ENCODE data around the gene TRIM56.
"Not testable (repeated sequence)": the region's sequence is repeated elsewhere in the genome, so short reads cannot be mapped to it uniquely, and the experiment has no call there.

Gene TRIM56

DNA sequence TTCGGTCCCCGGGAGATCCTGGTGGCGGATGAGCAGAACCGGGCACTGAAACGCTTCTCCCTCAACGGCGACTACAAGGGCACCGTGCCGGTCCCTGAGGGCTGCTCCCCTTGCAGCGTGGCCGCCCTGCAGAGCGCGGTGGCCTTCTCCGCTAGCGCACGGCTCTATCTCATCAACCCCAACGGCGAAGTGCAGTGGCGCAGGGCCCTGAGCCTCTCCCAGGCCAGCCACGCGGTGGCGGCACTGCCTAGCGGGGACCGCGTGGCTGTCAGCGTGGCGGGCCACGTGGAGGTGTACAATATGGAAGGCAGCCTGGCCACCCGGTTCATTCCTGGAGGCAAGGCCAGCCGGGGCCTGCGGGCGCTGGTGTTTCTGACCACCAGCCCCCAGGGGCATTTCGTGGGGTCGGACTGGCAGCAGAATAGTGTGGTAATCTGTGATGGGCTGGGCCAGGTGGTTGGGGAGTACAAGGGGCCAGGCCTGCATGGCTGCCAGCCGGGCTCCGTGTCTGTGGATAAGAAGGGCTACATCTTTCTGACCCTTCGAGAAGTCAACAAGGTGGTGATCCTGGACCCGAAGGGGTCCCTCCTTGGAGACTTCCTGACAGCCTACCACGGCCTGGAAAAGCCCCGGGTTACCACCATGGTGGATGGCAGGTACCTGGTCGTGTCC, 3.7 kb downstream of the TRIM56 start:
- DNase-seq (ENCODE audit: low read depth in 1 of 2, low spot score in 1 of 2): no peak

DNA sequence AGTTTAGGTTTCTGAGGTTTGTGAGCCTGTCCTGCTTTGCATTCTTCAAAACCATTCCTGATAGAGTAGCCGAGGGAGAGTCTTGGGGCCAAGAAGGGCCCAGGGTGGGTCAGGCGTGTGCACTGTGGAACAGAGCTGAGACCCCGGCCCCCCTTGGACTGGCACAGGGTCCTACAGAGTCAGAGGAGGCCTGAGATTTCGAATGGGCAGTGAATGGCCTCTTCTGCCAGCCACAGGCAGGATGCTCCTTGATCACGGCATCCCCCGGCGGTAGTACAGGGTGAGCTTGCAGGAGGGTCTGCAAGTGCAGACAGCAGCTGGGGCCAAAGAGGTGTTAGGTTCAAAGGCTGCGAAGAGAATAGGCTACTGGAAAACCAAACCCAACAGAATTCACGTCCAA, 4.6 kb downstream of the TRIM56 start:
- DNase-seq (ENCODE audit: low read depth in 1 of 2, low spot score in 1 of 2): no peak

DNA sequence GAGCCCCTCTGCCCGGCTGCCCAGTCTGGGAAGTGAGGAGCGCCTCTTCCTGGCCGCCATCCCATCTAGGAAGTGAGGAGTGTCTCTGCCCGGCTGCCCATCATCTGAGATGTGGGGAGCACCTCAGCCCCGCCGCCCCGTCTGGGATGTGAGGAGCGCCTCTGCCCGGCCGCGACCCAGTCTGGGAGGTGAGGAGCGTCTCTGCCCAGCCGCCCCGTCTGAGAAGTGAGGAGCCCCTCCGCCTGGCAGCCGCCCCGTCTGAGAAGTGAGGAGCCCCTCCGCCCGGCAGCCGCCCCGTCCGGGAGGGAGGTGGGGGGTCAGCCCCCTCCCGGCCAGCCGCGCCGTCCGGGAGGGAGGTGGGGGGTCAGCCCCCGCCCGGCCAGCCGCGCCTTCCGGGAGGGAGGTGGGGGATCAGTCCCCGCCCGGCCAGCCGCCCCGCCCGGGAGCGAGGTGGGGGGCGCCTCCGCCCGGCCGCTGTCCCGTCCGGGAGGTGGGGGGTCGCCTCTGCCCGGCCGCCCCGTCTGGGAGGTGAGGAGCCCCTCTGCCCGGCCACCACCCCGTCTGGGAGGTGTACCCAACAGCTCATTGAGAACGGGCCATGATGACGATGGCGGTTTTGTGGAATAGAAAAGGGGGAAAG, 7.1 kb downstream of the TRIM56 start:
- DNase-seq (ENCODE audit: low read depth in 1 of 2, low spot score in 1 of 2): not testable (repeated sequence)

DNA sequence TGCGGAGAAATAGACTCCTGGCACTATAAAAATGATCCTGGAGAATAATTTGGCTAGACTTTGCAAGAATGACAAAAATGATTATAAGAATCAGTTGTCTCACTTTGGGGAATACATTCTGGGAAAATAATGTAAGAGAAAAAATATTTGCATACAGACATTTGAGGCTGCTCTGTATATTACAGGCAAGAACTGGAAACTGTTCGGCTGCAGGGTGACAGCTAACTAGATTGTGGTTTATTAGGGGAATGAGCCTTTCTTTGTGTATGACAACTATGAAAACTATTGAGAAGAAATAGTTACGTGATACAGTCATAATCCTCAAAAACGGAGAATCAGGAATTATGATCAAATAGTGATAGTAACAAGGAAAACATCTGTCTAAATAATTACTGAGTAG, 8.6 kb downstream of the TRIM56 start:
- no peak for DNase-seq (ENCODE audit: low read depth in 1 of 2, low spot score in 1 of 2)

DNA sequence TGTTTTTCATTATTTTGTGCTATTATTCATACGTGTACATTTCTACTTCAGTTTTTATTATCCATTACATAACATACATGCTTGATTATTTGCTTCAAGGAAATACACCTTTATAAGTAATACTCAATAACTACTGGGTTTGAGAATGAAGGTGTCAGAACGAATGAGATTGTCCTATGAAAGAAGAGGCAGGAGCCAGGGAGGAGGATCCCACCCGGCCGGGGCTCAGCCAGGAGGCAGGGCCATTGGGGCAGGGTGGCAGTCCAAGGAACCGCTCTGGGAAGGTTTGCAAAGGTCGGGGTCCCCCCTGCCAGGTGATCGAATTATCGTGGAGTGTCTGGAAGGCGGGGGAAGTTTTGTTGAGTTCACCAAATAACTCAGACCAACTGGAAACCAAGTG, 9.1 kb downstream of the TRIM56 start:
- DNase-seq (ENCODE audit: low read depth in 1 of 2, low spot score in 1 of 2): no peak

DNA sequence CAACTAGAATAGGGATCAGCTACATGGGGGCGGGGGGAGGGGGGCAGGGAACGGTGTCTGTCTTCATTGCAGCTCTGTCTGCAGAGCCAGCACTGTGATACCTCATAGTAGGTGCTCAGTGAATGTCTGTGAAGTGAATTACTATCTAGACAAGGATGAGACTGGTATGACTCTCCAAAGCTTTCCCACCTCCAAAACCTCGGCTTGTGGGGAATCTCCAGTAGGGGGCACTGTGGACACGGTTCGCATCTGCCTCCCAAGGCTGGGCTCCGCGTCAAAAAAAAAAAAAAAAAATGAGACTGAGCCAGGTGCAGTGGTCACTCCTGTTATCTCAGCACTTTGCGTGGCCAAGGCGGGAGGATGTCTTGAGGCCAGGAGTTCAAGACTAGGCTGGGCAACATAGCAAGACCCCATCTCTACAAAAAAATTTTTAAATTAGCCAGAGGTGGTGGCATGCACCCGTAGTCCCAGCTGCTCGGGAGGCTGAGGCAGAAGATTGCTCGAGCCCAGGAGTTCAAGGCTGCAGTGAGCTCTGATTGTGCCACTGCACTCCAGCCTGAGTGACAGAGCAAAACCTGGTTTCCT, 9.6 kb downstream of the TRIM56 start:
- DNase-seq (ENCODE audit: low read depth in 1 of 2, low spot score in 1 of 2): no peak

DNA sequence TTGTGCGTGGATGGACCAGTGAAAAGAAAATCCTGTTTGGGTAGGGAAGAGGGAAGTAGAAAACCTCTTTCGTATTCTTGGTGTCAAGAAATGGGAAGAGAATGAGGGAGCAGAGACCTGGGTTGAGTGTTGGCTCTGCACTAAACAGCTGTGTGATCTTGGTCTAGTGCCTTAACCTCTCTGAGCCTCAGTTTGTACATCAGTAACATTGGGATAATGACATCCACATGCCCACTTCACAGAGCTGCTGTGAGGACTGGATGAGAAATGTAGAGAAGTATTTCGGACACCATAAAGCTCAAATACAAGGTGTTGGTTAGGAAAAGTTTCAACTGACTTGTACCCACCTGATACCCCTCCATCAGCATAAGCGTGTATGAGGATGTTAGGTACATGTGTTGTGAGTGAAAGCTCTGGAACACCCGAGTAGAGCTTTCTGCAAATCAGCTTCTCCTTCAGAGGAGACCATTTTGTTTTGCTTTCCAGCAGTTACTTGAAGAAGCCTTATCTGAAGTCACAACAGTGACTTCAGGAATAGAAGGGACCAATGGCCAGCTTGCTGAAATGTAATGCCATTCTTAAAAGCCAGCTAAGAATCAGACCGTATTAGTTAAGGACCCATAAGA, 11.2 kb downstream of the TRIM56 start:
- no peak for DNase-seq (ENCODE audit: low read depth in 1 of 2, low spot score in 1 of 2)

DNA sequence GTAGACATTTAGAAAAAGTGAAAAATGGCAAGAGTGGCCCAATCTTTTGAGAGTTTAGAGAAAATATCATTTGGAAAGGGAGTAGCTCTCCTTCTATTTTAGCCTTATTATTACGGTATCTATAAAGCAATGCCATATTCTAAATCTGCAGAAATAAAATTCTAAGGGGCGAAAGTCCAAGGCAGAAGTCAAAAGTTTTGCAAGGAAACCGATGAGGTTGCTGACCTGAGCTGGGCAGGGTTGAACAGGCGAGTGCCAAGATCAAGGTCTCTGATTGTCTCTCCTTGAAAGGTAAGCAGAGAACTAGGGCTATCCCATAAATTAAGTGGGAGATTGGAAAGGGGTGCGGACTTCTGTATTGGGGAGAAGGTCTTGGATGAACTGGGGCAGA, 11.7 kb downstream of the TRIM56 start:
- no peak for DNase-seq (ENCODE audit: low read depth in 1 of 2, low spot score in 1 of 2)

DNA sequence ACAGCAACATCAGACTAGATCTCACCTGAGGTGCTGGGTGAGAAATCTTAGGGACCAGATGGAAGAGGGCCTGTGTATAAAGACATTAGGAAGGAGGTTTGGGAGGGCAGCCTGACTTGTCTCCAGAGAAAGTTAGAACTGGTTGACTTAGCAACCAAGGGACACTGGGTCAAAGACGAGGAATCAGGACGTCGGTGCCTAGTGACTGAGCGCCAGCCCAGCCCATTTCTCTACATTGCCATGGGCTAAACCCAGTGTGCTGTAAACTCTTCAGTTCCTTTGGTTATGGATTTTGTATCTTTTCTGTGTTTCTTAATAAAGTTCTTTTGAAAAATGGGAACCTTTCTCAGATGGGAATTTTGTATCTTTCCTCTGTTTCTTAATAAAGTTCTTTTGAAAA, 12.3 kb downstream of the TRIM56 start:
- no peak for DNase-seq (ENCODE audit: low read depth in 1 of 2, low spot score in 1 of 2)

DNA sequence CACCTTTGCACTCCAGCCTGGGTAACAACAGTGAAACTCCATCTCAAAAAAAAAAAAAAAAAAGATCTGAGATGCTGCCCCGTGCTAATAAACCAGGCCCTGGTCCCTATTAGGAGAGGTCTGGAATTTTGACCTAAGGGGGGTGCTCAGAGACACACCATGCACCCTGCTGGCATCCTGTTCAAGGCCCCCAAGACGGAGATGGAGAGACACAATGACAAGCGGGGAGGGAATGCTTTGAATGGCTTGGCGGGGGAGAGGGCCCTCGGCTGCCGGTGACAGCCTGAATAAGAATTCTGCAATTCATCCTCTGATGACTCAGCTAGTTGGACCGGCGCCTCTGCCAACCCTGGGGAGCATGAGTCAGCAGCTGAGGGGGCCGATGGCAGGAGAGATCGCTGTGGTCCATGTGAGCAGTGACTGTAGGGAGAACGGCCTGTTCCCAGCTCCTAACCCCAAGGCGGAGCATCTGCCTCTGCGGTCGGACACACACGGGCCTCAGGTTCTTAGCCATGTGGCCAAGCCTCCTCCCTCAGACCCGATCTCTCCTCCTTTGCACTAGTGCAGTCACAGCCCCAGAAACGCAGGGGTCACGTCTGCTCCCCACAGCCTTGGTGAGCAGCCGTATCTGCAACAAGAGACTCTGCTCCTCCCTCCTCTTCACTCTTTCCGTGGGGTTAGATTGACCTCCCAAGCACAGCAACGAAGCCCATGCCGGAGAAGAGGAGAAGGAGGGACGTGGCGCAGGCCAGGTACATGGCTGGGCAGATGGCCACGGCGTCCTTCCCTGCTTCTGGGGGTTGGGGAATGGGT, 14.9 kb downstream of the TRIM56 start:
- peak in 1 of 2 donors; percentile 52 for DNase-seq (ENCODE audit: low read depth in 1 of 2, low spot score in 1 of 2)

DNA sequence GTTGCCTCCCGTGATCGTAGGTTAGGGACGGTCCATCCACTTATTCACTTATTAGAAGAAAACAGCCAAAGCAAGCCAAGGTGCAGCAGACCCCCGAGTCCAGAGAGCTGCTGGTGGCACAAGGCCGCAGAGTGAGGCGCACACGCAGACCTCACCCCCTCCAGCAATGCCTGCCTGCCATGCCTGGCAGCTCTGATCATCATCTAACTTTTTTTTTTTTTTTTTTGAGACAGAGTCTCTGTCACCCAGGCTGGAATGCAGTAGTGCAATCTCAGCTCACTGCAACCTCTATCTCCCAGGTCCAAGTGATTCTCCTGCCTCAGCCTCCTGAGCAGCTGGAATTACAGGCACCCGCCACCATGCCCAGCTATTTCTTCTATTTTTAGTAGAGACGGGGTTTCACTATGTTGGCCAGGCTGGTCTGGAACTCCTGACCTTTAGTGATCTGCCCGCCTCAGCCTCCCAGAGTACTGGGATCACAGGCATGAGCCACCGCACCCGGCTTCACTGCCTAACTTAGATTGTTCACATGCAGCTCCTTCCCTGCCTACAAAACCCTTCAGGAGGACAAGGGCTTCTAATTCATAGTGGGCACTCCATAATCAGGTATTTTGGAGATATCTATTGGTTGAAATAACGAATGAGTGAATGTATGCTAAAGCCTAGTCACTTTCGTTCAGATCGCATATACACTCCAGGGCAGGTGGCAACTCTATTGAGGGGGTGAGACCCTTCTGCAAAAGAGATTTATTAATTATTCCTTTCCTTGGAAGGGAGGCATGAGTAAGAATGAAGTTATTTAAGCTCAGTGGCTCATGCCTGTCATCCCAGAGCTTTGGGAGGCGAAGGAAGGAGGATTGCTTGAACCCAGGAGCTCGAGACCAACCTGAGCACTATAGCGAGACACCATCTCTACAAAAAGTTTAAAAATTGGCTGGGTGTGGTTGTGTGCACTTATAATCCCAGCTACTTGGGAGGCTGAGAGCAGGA, 15.9 kb downstream of the TRIM56 start:
- no peak for DNase-seq (ENCODE audit: low read depth in 1 of 2, low spot score in 1 of 2)

DNA sequence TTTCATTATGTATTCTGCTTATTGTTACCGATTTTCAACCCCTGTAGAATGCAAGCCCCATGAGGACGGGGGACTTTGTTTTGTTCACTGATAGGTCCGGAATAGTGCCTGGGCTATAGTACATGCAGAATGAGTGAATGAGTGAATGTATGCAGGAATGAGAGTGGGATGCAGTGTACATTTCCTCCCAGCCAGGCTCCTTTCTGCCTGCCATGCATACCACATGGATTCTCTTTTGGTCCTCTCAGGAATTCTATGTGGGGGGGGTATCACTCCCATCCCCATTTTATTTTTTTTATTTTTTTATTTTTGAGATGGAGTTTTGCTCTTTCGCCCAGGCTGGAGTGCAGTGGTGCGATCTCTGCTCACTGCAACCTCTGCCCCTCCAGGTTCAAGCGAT, 16.7 kb downstream of the TRIM56 start:
- no peak for DNase-seq (ENCODE audit: low read depth in 1 of 2, low spot score in 1 of 2)

DNA sequence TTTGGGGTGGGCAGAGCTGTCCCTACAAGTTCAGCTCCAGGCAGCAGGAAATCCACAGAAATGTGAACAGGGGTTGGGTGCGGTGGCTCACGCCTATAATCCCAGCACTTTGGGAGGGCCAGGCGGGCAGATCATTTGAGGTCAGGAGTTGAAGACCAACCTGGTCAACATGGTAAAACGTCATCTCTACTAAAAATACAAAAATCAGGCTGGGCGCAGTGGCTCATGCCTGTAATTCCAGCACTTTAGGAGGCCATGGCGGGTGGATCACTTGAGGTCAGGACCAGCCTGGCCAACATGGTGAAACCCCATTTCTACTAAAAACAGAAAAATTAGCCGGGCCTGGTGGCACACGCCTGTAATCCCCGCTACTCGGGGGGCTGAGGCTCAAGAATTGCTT, 18.4 kb downstream of the TRIM56 start:
- not testable (repeated sequence) for DNase-seq (ENCODE audit: low read depth in 1 of 2, low spot score in 1 of 2)

DNA sequence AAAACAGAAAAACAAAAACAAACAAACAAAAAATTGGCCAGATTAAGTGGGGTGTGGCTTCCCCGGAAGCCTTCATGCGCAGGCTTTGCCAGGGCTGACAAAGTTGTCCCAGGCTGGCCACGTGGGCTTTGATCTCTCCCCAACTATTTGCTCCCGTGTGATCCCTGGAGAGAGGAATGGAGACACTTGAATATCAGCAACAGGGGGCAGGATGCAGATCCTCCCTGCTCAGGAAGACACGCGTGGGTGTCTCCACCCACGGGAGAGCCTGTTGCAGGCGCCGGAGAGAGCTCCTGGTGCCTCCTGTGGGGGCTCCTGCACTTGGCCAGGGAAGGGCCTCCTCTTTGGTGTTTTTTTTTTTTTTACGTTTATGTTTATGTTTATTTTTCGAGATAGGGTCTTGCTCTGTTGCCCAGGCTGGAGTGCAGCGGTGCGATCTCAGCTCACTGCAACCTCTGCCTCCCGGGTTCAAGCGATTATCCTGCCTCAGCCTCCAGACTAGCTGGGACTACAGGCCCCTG, 19.0 kb downstream of the TRIM56 start:
- DNase-seq (ENCODE audit: low read depth in 1 of 2, low spot score in 1 of 2): no peak

DNA sequence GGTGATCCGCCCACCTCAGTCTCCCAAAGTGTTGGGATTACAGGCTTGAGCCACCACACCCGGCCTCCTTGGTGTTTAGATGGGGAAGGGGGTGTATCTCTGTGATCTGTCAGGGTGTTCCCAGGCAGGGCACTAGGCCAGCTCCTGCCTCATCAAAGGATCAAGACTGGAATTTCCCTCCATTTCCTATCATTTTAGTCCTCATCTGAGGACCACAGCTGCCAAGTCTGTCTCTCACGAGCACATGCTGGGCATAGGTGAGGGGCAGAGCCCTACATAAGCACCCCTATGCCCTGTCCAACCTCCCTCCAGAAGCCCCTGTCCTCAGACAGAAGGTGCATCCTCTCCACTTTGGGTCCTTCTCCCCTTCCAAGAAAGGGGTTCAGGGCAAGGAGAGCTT, 19.5 kb downstream of the TRIM56 start:
- DNase-seq (ENCODE audit: low read depth in 1 of 2, low spot score in 1 of 2): no peak

DNA sequence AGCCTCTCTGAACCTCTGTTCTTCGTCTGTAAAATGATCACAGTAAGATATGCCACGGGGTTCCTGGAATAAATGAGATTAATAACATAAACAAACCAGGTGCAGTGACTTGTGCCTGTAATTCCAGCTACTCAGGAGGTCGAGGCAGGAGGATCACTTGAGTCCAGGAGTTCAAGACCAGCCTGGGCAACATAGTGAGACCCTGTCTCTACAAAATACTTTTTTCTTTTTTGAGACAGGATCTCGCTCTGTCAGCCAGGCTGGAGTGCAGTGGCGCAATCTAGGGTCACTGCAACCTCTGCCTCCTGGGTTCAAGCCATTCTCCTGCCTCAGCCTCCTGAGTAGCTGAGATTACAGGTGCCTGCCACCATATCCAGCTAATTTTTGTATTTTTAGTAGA, 20.0 kb downstream of the TRIM56 start:
- DNase-seq (ENCODE audit: low read depth in 1 of 2, low spot score in 1 of 2): not testable (repeated sequence)

DNA sequence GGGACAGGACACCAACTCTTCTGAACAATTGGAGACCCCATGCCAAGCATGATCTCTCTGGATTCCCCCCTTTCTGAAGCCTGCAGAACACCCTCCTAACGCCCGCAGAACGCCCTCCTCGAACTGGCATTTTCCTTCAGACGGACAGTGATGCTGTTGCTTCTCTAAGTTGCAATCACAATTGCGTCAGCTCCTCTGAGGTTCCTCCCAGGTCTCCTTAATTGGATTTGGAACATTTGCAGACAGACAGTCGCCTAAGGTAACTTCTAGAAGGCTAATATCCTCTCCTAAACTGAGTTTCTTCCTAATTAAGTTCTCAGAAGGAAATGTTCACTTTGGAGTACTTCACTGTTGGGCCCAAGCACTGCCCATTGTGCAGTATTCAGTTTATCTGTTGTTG, 21.1 kb downstream of the TRIM56 start:
- DNase-seq (ENCODE audit: low read depth in 1 of 2, low spot score in 1 of 2): no peak

DNA sequence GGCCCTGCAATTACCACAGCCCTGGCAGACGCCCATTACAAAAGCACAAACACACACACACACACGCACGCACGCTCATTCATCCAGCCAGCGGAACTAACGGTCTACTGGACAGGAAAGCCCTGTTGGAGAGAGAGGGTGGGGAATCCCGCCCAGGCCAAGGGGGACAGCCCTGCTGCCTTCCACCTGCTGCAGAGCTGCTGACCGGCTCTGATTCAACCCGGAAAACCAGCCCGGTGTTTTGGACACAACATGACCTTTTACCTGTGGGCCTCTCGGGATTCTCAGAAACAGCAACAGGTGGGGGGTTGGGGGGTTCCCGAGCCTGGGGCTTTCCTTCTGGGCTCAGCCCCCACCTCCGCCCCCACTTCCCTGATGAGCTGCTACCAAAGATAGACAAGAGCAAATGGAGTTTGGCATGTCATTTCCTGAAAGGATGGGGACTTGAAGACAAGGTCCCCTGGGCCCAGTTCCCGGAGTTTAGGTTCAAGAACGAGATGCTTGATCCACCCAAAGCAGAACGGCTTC, 23.1 kb downstream of the TRIM56 start:
- no peak for DNase-seq (ENCODE audit: low read depth in 1 of 2, low spot score in 1 of 2)

DNA sequence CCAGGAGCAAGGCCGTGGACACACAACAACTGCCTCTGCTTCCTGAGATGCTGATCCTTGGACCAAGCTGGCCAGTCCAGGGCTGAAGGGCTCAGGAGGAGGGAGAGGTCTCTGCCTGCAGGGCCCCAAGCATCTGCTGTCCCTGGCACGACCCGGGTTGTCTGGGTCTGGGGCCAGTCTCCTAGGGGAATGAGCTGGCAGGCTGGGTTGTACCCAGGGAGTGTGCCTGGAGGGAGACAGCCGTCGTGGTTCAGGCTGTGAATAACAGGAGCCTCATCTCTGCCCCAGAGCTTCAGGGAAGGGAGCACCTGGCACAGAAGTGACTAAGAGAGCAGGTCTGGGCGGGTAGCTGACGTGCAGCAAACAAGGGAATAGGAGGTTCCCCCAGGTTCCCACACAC, 23.7 kb downstream of the TRIM56 start:
- no peak for DNase-seq (ENCODE audit: low read depth in 1 of 2, low spot score in 1 of 2)

DNA sequence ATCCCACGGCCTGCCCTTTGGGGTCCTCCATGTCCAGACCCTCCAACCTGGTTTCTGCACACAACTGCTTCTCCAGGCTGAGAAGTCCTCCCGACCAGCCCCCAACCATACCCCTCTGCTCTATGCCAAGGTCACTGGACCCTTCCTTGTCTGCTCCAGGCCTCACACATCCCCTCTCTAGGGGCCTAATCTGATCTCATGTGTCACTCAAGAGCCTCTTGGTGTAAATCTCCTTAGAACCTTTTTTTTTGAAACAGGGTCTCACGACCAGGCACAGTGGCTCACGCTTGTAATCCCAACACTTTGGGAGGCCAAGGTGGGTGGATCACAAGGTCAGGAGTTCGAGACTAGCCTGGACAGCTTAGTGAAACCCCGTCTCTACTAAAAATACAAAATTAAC, 24.1 kb downstream of the TRIM56 start:
- DNase-seq (ENCODE audit: low read depth in 1 of 2, low spot score in 1 of 2): no peak

All from stimulated activated CD4-positive, alpha-beta T cell treated with anti-CD3 and anti-CD28 coated beads, Interleukin-15, amount 100 ng/mL, for 1 hour (primary cell).